Natural killer cell (primary cell): ENCODE measurements around the gene UHRF2. TPM values are rescaled to one million over a fixed set of nuclear protein-coding genes. Genes with fewer than 3 reads are reported as not detected.
"Not testable (repeated sequence)": the region's sequence is repeated elsewhere in the genome, so short reads cannot be mapped to it uniquely, and the experiment has no call there.

Source experiments
- ATAC-seq, 3 donors: fragments of 150-1000 bp in 2 of 3; fragments of 200-7000 bp in 1 of 3; cut with Tn5 transposase; 1 replicate in 1 of 3; 2 replicates in 2 of 3; pipeline ENCODE4 v1.10.0; 2021; ENCODE audit warnings: mild to moderate bottlenecking in 2 of 3, moderate library complexity in 2 of 3
- DNase-seq, 2 donors: peaks; one replicate each; pipeline versions ENCODE4 v3.0.0 to v3.0.0-alpha.2; 2013 to 2021; ENCODE audit warnings: mixed read lengths in 1 of 2
- H3K27ac ChIP-seq: one replicate; pipeline ENCODE4 v1.5.1; 2013; ENCODE audit warnings: mild to moderate bottlenecking, low read length
- H3K27me3 ChIP-seq: one replicate; pipeline ENCODE4 v1.6.1; 2013; ENCODE audit warnings: low read length; ENCODE audit not compliant: control insufficient read depth, insufficient read depth
- H3K36me3 ChIP-seq: one replicate; pipeline ENCODE4 v1.6.1; 2013; ENCODE audit warnings: low read length; ENCODE audit not compliant: control insufficient read depth, insufficient read depth
- H3K4me1 ChIP-seq: one replicate; pipeline ENCODE4 v1.6.1; 2013; ENCODE audit warnings: low read length; ENCODE audit not compliant: control insufficient read depth, insufficient read depth
- H3K4me3 ChIP-seq: one replicate; pipeline ENCODE4 v1.5.1; 2013; ENCODE audit warnings: low read length
- H3K9me3 ChIP-seq: one replicate; pipeline ENCODE4 v1.6.1; 2013; ENCODE audit warnings: low read length; ENCODE audit not compliant: control insufficient read depth, insufficient read depth
- H3K27ac Mint-ChIP-seq, 2 donors: one replicate each; pipeline ENCODE4 v1.8.0; 2022; ENCODE audit warnings: mild to moderate bottlenecking in 2 of 2, mixed read lengths in 2 of 2, moderate library complexity in 1 of 2
- H3K27me3 Mint-ChIP-seq, 2 donors: one replicate each; pipeline ENCODE4 v1.8.0; 2022; ENCODE audit warnings: low read depth in 2 of 2, mixed read lengths in 2 of 2
- H3K36me3 Mint-ChIP-seq: one replicate; pipeline ENCODE4 v1.8.0; 2022; ENCODE audit warnings: mixed read lengths
- H3K4me1 Mint-ChIP-seq, 2 donors: one replicate each; pipeline ENCODE4 v1.8.0; 2022; ENCODE audit warnings: mixed read lengths in 2 of 2
- H3K4me3 Mint-ChIP-seq: one replicate; pipeline ENCODE4 v1.8.0; 2022; ENCODE audit warnings: mild to moderate bottlenecking, moderate library complexity, mixed read lengths
- H3K9me3 Mint-ChIP-seq, 2 donors: one replicate each; pipeline ENCODE4 v1.8.0; 2022; ENCODE audit warnings: mixed read lengths in 2 of 2
- CTCF ChIP-seq: fragments of 200-600 bp; IDR thresholded peaks from one replicate; pipeline ENCODE4 v1.8.0; 2022; ENCODE audit warnings: antibody characterized with exemption
- WGBS: methylation state at CpG from one replicate; pipeline ENCODE4 v1.1.7; 2013; ENCODE audit warnings: missing lambda C conversion rate; ENCODE audit not compliant: insufficient coverage; 5-methylcytosine and 5-hydroxymethylcytosine counted together
- intact Hi-C: fragments of 100-400 bp; cut with micrococcal nuclease; formaldehyde crosslinking; loops from one replicate; pipeline ENCODE4 v1.14.2; 2022
- total RNA-seq, 4 donors: library from RNA; stranded (reverse); fragments of 120-200 nt in 1 of 4; gene quantifications; one replicate each; pipeline versions ENCODE4 v1.2.3 to v1.2.4, GENCODE V29; 2013 to 2022

The UHRF2 gene
- total RNA-seq, 3 donors from 2014 or later (not counting 1 experiment from before 2014, with no cell fraction given): 118 to 130 (median 120) TPM

- Histone ChIP-seq H3K27me3 (no peaks in the 10 kb centered on the region), H3K27ac (no peak overlapping the region), H3K36me3 (no peaks in the 10 kb centered on the region), H3K4me3 (no peak overlapping the region), H3K9me3 (no peaks in the 10 kb centered on the region), H3K4me1 (no peaks in the 10 kb centered on the region)
- Mint-ChIP-seq H3K27ac (no peak overlapping the region), H3K36me3 (no peaks in the 10 kb centered on the region), H3K27me3 (peaks cover 5 to 7% of the 10 kb centered on the region in 2 donors), H3K4me3 (no peak overlapping the region), H3K4me1 (no peaks in the 10 kb centered on the region), H3K9me3 (no peaks in the 10 kb centered on the region)
- no peak for TF ChIP-seq CTCF
- ATAC-seq (no peak), DNase-seq (no peak)
- intact Hi-C loops: no loop called here
- WGBS: 91% methylated on average over 3 of the region's 3 CpGs
Measured at GRCh38 chr9:6535594-6535993, 122.6 kb downstream of the UHRF2 start.

- intact Hi-C loops: no loop called here
- H3K4me1 Mint-ChIP-seq: no peaks in the 10 kb centered on the region
- no peaks in the 10 kb centered on the region for H3K36me3 Mint-ChIP-seq
- TF ChIP-seq CTCF: no peak
- DNase-seq: no peak
- WGBS: 91% methylated on average over 3 of the region's 3 CpGs
- no peak overlapping the region for H3K4me3 Mint-ChIP-seq
- Histone ChIP-seq H3K4me1 (no peaks in the 10 kb centered on the region), H3K9me3 (no peaks in the 10 kb centered on the region), H3K4me3 (no peak overlapping the region), H3K27me3 (no peaks in the 10 kb centered on the region), H3K36me3 (no peaks in the 10 kb centered on the region), H3K27ac (no peak overlapping the region)
- H3K9me3 Mint-ChIP-seq: no peaks in the 10 kb centered on the region
- H3K27me3 Mint-ChIP-seq: peaks cover 5 to 8% of the 10 kb centered on the region in 2 donors
- no peak for ATAC-seq
- no peak overlapping the region for H3K27ac Mint-ChIP-seq
Measured at GRCh38 chr9:6538666-6539071, 125.7 kb downstream of the UHRF2 start.

GRCh38 chr9:6542617-6543016 lies 129.6 kb downstream of the UHRF2 start:
- H3K4me1 Mint-ChIP-seq, H3K27me3 Mint-ChIP-seq, ATAC-seq, H3K9me3 ChIP-seq, H3K9me3 Mint-ChIP-seq, H3K4me3 Mint-ChIP-seq, H3K36me3 Mint-ChIP-seq, H3K4me3 ChIP-seq, H3K27ac Mint-ChIP-seq, H3K4me1 ChIP-seq, H3K36me3 ChIP-seq, H3K27ac ChIP-seq, H3K27me3 ChIP-seq, DNase-seq, intact Hi-C loops: not testable (repeated sequence)
- 93% methylated on average over 5 of the region's 5 CpGs for WGBS

- WGBS: 89% methylated on average over 6 of the region's 6 CpGs
- Histone ChIP-seq H3K27ac (no peak overlapping the region), H3K4me1 (no peaks in the 10 kb centered on the region), H3K4me3 (no peak overlapping the region), H3K36me3 (no peaks in the 10 kb centered on the region), H3K9me3 (no peaks in the 10 kb centered on the region), H3K27me3 (no peaks in the 10 kb centered on the region)
- Mint-ChIP-seq H3K9me3 (no peaks in the 10 kb centered on the region), H3K4me3 (no peak overlapping the region), H3K4me1 (no peaks in the 10 kb centered on the region), H3K36me3 (no peaks in the 10 kb centered on the region), H3K27me3 (peaks cover 0 to 5% of the 10 kb centered on the region in 2 donors), H3K27ac (no peak overlapping the region)
- intact Hi-C loops: no loop called here
- DNase-seq: no peak
- no peak for TF ChIP-seq CTCF
- no peak for ATAC-seq
Measured at GRCh38 chr9:6543204-6543603, 130.2 kb downstream of the UHRF2 start.
